GM19455 (cell line): ENCODE measurements around the gene STARD10.

Experiments used
- ATAC-seq: cut with Tn5 transposase; IDR thresholded peaks from one replicate; pipeline ENCODE4 v1.9.1; 2021; ENCODE audit not compliant: unreplicated experiment

STARD10 gene

GRCh38 chr11:72750086-72750485 lies 43.8 kb downstream of the STARD10 start:
- no peak for ATAC-seq

- ATAC-seq = no peak
These were observed 46.5 kb downstream of the STARD10 start for GRCh38 chr11:72747289-72747855.

- ATAC-seq = no peak
These were observed 47.0 kb downstream of the STARD10 start for GRCh38 chr11:72746821-72747220.

- no peak for ATAC-seq
These were observed 47.8 kb downstream of the STARD10 start for GRCh38 chr11:72745925-72746550.

- no peak for ATAC-seq
These were observed 48.3 kb downstream of the STARD10 start for GRCh38 chr11:72745511-72745910.

GRCh38 chr11:72744474-72744873 lies 49.4 kb downstream of the STARD10 start:
- no peak for ATAC-seq

GRCh38 chr11:72743321-72744221 lies 50.3 kb downstream of the STARD10 start:
- no peak for ATAC-seq

GRCh38 chr11:72742513-72743320 lies 51.1 kb downstream of the STARD10 start:
- no peak for ATAC-seq

- ATAC-seq = no peak
These were observed 51.9 kb downstream of the STARD10 start for GRCh38 chr11:72741849-72742512.

GRCh38 chr11:72741429-72741833 lies 52.4 kb downstream of the STARD10 start:
- no peak for ATAC-seq

GRCh38 chr11:72740562-72741428 lies 53.1 kb downstream of the STARD10 start:
- ATAC-seq = no peak

GRCh38 chr11:72740060-72740424 lies 53.8 kb downstream of the STARD10 start:
- ATAC-seq = no peak

- ATAC-seq = no peak
These were observed 54.4 kb downstream of the STARD10 start for GRCh38 chr11:72739240-72740059.

GRCh38 chr11:72738199-72739141 lies 55.4 kb downstream of the STARD10 start:
- ATAC-seq = no peak

- ATAC-seq = no peak
These were observed 56.5 kb downstream of the STARD10 start for GRCh38 chr11:72737336-72737735.

- ATAC-seq = no peak
These were observed 57.3 kb downstream of the STARD10 start for GRCh38 chr11:72736452-72737069.

GRCh38 chr11:72735495-72736027 lies 58.3 kb downstream of the STARD10 start:
- ATAC-seq = no peak
